Astrocyte of the hippocampus (primary cell): ENCODE measurements around the gene ANKRD27.
A peak's percentile ranks its signal among the peaks of the same experiment; 100 is the strongest.
"Not testable (repeated sequence)": the region's sequence is repeated elsewhere in the genome, so short reads cannot be mapped to it uniquely, and the experiment has no call there.

Experiments used
- DNase-seq: peaks from one replicate; pipeline ENCODE4 v3.0.0; 2011; ENCODE audit warnings: low read depth, low spot score

Gene ANKRD27

DNA sequence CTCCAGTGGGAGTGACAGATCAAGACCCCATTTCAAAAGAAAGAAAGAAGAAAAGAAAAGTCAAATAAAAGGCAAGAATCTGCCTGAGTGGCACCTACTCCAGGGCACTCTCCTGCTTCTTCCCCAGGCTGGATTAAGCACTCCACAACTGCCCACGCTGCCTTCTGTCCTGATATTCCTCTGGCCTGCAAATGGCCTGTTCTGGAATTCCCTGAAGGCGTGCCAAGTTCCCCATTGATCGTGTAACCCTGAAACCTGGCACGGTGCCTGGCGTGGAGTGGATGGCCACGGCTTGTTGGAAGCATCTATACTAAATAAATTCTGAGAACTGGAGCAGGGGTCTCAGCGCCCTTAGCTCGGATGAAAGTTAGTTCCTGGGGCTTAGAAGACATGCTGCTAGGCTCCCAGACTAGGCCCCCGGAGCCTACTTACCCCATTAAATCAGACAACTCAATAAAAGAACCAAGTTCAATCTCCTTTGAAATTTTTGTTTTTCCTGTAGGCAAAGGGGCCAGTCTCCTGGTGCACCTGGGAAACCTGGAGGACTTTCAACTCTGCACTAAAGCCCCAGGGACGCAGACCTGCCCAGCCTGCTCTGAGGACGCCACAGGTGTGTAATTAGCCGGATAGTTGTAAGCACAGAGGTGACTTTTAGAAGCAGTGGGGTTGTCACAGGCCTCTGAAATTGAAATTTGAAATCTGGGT lies 21.9 kb downstream of the ANKRD27 start:
- DNase-seq = peak; percentile 89

DNA sequence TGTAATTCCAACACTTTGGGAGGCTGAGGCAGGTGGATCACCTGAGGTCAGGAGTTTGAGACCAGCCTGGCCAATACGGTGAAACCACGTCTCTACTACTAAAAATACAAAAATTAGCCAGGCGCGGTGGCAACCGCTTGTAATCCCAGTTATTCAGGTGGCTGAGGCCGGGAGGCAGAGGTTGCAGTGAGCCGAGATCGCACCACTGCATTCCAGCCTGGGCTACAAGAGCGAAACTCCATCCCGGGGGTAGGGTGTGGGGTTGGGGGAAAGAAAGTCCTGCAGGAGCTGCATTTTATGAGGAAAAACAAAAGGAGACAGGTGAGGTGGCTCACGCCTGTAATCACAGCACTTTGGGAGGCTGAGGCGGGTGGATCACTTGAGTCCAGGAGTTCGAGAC lies 22.6 kb downstream of the ANKRD27 start:
- DNase-seq = not testable (repeated sequence)

DNA sequence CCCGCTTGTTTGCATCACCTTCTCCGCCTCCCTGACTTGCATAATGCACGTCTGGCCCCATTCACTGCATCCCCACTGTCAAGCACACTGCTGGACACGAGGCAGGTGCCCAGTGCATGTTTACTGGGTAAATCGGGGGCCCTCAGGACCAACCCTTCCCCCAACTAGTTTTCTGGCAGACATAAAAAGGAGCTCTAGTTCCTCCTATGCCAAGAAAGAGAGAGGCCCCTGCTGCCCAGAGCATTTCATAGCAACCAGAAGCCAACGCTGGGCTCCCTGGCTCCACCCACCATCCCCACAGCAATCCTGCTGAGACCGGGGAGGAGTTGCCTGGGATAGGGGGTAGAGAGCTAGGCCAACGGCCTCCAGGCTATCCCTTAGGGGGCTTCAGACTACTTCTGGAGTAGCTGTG lies 23.2 kb downstream of the ANKRD27 start:
- DNase-seq = peak; percentile 65

DNA sequence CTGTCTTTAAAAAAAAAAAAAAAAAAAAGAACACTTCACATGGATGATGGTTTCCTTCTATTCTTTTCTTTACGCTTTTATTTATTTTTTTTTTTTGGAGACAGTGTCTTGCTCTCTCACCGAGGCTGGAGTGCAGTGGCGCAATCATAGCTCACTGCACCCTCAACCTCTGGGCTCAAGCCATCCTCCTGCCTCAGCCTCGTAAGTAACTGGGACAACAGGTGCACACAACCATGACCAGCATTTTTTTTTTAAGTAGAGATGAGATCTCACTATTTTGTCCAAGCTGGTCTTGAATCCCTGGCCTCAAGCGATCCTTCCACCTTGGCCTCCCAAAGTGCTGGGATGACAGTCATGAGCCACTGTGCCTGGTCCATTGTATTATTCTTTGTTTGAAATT lies 24.3 kb downstream of the ANKRD27 start:
- no peak for DNase-seq

DNA sequence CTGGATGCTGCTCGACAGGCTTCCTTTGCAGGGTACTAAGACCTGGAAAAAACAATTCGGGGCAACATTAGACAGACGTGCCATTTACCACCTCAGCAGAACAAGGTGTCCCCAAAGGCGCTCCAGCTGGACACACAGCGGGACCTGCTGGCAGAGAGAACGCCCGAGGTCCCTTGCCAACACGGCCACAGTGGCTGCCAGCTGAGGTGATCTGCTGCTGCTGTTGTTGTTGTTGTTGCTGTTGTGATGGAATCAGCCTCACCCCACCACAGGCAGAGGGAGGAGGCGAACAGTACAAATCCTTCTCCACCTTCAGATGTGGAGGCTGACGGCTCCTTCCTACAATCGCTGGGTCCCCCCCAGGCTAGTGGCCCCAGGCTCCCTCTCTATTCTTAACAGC lies 25.2 kb downstream of the ANKRD27 start:
- DNase-seq = no peak

DNA sequence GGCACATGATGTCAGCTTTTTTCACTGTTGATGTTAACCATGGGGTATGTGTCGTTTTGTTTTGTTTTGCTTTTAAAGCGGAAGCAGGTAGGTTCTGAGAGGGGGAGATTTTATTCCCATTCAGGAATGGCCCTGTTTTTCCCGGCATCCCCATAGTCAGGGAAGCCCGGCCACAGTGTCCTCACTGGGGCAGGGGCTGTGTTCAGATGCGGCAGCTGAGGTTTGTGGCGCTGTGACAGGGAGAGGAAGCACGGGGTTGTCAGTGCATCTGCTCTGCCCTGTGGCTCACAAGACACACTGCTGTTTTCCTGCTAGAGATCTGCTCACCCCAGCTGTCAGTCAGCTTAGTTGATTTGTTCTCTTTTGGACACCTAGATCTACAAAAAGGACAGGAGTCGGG lies 27.6 kb downstream of the ANKRD27 start:
- DNase-seq = no peak

DNA sequence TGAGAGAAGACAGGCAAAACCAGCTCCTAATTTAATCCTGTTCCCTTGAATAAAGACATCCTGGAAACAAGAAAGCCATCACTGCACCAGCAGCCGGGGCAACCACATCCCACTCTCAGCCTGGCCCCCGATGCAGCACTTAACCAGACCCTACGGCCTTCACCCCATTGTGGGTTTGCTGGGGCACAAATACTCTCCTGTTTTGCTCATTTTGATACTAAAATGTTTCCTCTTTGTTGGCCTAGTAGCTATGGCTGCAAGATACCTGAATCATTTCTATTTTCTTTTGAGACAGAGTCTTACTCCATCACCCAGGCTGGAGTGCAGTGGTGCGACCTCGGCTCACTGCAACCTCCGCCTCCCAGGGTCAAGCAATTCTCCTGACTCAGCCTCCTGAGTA lies 28.4 kb downstream of the ANKRD27 start:
- no peak for DNase-seq

DNA sequence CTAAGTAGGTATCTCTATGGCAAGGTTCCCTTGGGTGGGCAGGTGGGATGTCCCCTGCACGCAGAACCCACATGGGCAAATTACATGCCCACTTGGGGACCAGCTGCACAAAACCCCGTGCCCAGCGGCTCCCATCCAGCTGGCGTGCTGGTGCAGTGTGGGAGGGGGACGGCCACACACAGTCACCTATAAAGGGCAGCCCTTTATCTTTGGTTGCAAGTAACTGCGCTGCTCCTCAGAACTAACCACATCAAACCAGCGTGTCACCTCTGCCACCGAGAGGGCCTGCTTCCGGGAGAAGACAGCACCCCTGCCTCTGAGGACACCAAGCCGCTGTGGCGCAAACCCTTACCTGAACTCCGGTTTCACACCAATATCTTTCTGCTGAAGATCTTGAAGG lies 32.2 kb downstream of the ANKRD27 start:
- DNase-seq = no peak

DNA sequence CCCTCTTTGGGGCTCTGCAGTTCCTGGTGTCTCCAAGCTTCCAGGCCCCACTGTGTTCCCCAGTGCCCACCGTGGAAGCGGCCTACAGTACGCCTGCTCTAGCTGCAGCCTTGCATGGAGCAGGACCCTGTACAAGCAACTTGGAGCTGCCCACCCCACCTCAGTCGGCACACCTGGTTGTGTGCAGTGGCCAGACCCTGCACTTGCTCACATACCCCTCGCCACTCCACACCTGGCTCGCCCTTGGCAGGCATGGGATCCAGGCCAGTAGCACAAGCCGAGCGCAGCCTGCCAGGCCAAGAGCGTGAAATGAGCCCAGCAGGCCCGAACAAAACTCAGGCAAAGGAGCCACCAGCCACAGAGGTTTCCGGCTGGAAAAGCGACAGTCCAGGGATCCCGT lies 36.4 kb downstream of the ANKRD27 start:
- no peak for DNase-seq

DNA sequence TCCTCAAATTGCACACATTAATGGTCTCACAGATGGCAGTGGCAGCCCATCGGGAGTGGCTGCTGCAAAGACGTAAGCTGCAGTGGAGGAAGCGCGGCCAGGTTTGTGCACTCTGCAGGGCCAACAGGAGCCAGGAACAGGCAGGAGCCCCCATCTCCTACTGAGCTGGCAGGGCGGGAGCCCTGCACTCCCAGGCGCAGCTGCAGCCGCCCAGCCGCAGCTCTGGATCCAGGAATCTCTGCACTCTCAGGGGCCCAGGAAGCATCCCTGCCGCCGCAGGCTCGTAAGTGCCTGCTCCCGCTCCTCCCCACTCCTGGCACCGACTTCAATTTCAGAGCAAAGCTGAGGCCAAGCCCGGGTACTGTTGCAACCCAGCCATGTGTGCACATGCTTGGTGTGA lies 37.5 kb downstream of the ANKRD27 start:
- no peak for DNase-seq

DNA sequence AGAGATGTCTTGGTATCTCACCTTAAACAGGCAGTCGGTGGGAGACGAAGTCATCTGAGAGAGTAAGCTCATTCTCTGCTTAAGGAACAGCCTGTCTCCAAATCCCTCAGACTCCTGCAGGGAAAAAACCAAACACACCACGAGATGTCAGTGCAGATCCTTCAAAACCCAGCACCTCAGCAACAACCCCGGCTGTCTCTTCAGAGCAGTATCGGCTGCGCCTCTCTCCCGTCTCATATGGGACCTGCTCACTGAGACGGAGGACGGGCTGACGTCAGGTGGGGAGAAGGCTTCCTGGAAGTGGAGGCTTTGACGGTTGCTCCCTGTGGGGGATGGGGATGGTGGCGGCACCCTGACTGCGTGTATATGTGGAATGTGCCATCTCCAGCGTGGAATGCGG lies 43.6 kb downstream of the ANKRD27 start:
- no peak for DNase-seq

DNA sequence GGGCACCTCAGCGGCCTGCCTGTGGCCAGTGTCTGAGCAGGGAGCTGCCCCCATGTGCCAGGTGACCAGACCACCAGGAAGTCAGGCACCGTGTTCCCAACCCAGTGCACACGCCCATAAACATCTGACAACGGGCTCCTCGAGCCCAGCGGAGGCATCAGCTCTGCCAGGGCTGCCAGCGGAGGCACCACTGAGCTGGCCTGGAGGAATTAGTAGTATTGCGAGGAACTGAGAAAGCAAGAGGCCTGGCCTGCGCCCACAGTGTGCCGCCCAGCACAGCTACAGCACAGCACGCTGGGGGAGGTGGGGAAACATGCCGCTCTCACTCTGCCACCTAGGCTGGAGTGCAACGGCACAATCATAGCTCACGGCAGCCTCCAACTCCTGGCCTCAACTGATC lies 44.6 kb downstream of the ANKRD27 start:
- no peak for DNase-seq

DNA sequence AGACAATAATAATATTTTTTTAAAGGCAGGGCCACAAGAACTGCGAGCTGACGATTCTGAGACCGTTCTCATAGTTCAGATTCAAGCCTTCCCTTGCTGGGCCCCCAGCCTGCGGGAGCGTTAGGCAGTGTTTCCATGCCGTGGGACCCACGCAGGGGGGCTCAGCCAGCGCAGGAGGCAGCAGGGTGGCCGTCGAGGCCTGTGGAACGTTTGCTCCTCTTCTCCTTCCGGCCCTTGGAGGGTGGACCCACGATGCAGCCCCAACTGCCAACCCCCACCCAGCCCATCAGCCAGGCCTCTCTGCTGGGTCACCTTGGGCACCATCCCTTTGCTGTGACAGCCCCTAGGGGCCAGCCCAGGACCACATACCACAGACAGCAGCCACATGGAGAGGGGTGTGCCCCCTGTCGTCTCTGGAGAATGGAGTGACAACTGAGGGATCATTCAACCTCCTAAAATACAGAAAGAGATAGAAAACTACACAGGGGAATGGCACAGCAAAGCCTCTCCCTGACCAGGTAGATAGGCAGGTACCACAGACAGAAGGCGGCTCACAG lies 47.2 kb downstream of the ANKRD27 start:
- no peak for DNase-seq

DNA sequence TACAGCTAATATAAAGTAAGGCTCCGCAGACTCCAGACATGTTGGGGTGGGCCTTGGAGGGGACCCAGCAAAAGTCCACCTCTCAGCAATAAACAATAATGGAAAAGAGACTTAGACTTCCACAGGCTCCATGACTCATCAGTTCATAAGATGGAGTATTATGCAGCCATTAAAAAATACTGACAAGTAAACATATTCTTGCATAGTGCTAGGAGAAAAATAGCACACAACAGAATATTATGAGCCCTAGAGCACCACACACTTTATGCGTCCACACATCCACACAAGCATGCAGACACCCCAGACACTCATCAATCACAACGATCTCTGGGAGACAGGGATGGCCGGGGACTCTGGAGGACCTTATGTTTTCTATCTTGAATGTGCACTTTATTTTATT lies 48.0 kb downstream of the ANKRD27 start:
- DNase-seq = no peak

DNA sequence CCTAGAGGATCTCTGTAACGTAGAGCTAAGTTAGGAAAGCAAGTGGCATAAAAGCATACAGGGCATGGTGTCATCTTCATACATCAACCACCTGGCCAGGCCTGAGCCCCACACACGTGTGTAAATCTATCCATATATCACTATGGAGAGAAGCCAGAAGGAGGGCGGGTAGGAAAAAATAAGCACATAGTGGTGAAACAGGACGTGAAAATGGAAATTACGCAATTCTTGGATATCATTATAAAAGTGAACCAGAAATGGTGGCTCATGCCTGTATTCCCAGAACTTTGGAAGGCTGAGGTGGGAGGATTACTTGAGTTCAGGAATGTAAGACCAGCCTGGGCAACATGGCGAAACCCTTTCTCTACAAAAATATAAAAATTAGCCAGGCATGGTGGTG lies 50.6 kb downstream of the ANKRD27 start:
- DNase-seq = no peak

DNA sequence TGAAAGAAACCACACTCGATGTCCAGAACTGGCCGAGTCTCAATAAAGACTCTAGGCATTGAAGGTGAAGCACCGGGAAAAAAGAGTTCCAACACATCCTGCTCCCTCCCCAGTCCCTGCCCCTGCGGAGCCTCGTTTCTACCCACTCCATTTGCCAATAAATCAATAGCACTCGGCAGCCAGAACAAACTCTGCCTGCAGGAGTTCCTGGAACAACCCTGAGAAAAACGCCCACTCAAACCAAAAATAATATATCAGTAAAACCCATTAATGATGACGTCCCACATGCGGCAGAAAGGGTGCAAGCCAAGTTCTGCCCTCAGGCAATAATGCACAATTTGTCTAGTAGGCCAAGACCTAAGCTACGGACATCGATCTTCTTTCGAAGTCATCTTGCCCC lies 53.0 kb downstream of the ANKRD27 start:
- no peak for DNase-seq

DNA sequence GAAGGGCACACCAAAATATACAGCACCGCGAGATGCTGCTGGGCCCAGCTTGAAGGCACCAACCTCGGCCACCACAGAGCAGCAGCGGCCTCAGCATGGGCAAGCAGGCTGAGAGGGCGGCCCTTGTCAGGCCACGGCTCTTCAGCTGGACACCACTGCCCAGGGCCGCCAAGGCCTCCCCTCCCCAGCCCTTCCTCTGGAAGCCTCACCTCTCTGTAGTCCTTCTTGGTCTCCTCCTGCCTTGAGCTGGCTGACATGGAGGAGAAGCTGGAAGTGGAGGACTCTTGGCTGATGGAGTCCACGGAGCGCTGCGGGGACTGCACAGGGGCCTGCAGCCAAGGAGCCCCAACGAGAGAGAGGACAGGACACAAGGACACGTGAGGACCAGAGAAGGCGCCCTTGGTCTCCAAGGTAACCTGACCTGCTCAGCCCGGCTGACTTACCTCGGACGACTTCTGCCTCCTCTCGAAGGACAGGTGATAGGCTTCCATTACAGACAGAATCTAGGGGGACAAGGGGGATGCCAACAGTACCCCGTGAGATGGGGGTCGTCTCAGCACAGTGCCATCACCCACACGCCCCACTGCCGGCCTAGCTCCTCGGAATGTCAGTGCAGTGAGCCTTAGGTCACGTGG lies 55.8 kb downstream of the ANKRD27 start:
- DNase-seq = no peak

DNA sequence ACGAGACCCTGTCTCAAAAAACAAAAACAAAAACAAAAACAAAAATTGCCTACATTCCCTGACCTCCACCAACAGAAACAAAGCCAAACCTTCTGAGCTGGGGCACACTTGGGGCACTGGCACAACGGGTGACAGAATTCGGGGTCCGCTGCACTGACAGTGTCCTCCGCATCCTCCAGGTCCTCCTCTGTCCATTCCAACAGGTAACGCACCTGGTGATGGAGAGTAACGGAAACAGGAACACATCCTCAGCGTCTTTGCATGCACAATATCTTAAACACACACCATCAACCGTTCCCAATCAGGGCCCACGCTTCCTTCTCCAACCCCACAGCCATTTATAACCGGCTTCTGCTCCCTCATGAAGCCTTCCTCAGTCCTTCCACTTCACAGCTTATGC lies 59.4 kb downstream of the ANKRD27 start:
- DNase-seq = no peak

DNA sequence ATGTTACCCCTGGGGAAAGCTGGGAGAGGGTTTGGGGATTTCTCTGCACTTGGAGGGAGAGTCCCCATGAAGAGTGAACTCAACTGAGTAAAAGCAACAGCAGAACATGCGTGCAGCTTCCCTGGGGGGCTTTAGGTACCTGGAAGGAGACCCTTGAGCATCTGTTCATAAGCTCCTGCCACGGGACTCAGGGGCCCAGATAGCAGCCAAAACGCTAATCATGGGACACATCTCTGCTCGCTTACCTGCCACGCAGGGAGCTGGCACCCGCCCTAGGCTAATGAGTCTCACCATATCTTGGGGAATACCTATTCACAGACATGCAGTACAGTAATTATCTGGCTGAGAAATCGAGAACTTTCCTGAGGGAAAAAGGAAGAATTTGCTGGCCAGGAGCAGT lies 60.1 kb downstream of the ANKRD27 start:
- no peak for DNase-seq

DNA sequence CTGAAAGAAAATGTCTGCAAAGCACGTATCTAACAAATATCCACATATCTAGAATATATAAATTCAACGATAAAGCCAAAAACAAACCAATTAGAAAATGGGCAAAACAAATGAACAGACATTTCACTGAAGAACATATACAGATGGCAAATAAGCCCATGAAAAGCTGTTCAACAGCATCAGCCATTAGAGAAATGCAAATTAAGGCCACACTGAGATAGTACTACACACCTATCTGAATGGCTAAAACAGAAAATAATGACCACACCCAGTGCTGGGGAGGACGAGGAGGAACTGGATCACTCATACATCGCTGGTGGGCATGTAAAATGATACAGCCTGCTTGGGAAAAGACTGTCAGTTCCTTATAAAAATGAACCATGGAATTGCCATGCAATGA lies 62.0 kb downstream of the ANKRD27 start:
- DNase-seq = no peak

DNA sequence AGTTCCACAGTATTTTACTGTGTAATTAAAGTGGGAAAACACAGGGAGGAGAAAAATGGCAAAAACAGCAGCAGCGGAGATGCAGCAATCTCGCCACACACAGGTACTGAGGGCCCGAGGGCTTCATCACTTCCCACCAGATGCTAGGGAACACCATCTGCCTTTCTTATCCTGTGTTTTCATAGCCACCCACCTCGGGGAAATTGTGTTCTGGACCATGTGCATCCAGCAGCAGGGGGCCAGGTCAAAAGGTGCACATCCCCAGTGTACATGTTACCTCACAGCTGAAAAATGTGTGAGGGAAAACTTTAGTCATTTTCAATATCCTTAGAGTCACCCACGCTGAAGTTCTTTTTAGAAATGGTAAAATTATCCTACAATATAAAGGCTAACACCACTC lies 63.8 kb downstream of the ANKRD27 start:
- DNase-seq = peak; percentile 18

DNA sequence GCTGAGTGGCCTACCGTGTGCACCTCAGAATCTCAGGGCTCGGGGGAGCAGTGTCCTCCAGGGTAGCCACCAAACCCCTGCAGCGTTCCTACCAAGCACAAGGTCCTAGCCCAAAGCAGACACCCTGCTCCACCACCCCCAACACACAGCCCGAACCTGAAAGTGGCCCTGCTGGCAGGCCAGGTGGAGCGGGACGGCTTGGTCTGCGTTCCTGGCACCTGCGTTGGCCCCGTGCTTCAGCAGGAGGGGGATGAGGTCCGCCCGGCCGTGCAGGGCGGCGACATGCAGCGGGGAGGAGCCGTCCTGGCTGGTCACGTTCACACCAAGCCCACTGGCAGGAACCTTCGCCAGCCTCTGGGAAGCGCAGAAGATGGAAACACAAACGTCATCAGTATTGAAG lies 67.5 kb downstream of the ANKRD27 start:
- no peak for DNase-seq

DNA sequence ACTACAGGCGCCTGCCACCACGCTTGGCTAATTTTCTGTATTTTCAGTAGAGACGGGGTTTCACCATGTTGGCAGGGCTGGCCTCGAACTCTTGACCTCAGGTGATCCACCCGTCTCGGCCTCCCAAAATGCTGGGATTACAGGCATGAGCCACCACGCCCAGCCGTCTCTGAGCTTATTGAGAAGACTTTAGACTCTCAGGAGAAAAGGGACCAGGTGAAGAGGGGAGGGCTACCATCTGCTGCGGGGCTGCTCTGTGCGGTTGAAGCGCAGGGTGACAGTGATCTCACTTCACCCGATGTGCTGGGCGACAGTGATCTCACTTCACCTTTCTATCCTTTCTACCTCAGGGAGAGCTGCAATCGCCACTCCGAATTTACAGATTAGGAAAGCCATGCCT lies 68.7 kb downstream of the ANKRD27 start:
- no peak for DNase-seq
